Endothelial cell (in vitro differentiated cells): Measurements from ENCODE around the gene PLA2G15. TPM values are rescaled to one million over a fixed set of nuclear protein-coding genes. Genes with fewer than 3 reads are reported as not detected.

Experiments
- DNase-seq: peaks from one replicate; pipeline ENCODE4 v3.0.0; 2021; ENCODE audit warnings: low spot score
- H3K27ac Mint-ChIP-seq: one replicate; pipeline ENCODE4 v1.8.0; 2021; ENCODE audit warnings: mixed read lengths, inconsistent platforms; ENCODE audit not compliant: unreplicated experiment
- H3K27me3 Mint-ChIP-seq: one replicate; pipeline ENCODE4 v1.8.0; 2021; ENCODE audit warnings: mild to moderate bottlenecking, moderate library complexity, mixed read lengths, inconsistent platforms; ENCODE audit not compliant: unreplicated experiment
- H3K36me3 Mint-ChIP-seq: one replicate; pipeline ENCODE4 v1.8.0; 2021; ENCODE audit warnings: mild to moderate bottlenecking, low read depth, mixed read lengths, inconsistent platforms; ENCODE audit not compliant: unreplicated experiment
- H3K4me1 Mint-ChIP-seq: one replicate; pipeline ENCODE4 v1.8.0; 2021; ENCODE audit warnings: mild to moderate bottlenecking, mixed read lengths, inconsistent platforms; ENCODE audit not compliant: unreplicated experiment
- H3K4me3 Mint-ChIP-seq: one replicate; pipeline ENCODE4 v1.8.0; 2021; ENCODE audit warnings: mild to moderate bottlenecking, mixed read lengths, inconsistent platforms; ENCODE audit not compliant: unreplicated experiment
- H3K9me3 Mint-ChIP-seq: one replicate; pipeline ENCODE4 v1.8.0; 2021; ENCODE audit warnings: mixed read lengths, inconsistent platforms; ENCODE audit not compliant: unreplicated experiment
- CTCF ChIP-seq: fragments of 200-600 bp; sonication (generic); IDR thresholded peaks from one replicate; pipeline ENCODE4 v1.5.0; 2021; ENCODE audit warnings: antibody characterized with exemption; ENCODE audit not compliant: unreplicated experiment
- total RNA-seq: library from RNA; stranded (reverse); fragmentation: NEBNext Ultra II Directional; extraction: Animal tissue kit (Norgen Biotek cat#: 25700); gene quantifications from one replicate; pipeline ENCODE4 v1.2.1, GENCODE V29; 2021; ENCODE audit not compliant: unreplicated experiment

PLA2G15 gene
- total RNA-seq, 1 donor from 2014 or later: 14.9 TPM

- no peaks in the 10 kb centered on the region for H3K9me3 Mint-ChIP-seq
- H3K27me3 Mint-ChIP-seq: peaks cover 3% of the 10 kb centered on the region
- H3K4me3 Mint-ChIP-seq: no peak overlapping the region
- no peaks in the 10 kb centered on the region for H3K36me3 Mint-ChIP-seq
- DNase-seq: no peak
- H3K27ac Mint-ChIP-seq: no peak overlapping the region
- TF ChIP-seq CTCF: no peak
- H3K4me1 Mint-ChIP-seq: peaks cover 30% of the 10 kb centered on the region
Measured at GRCh38 chr16:68281368-68282063, 36.3 kb downstream of the PLA2G15 start.

- Mint-ChIP-seq H3K4me3 (no peak overlapping the region), H3K27ac (no peak overlapping the region), H3K9me3 (no peaks in the 10 kb centered on the region), H3K27me3 (peaks cover 3% of the 10 kb centered on the region), H3K4me1 (peaks cover 33% of the 10 kb centered on the region), H3K36me3 (no peaks in the 10 kb centered on the region)
- DNase-seq: no peak
- TF ChIP-seq CTCF: no peak
Measured at GRCh38 chr16:68282064-68282452, 36.9 kb downstream of the PLA2G15 start.

- Mint-ChIP-seq H3K4me1 (peaks cover 37% of the 10 kb centered on the region), H3K36me3 (no peaks in the 10 kb centered on the region), H3K4me3 (no peak overlapping the region), H3K27ac (no peak overlapping the region), H3K27me3 (peaks cover 3% of the 10 kb centered on the region), H3K9me3 (no peaks in the 10 kb centered on the region)
- no peak for TF ChIP-seq CTCF
- DNase-seq: no peak
Measured at GRCh38 chr16:68283346-68283745, 38.2 kb downstream of the PLA2G15 start.

- no peak overlapping the region for H3K4me3 Mint-ChIP-seq
- H3K36me3 Mint-ChIP-seq: no peaks in the 10 kb centered on the region
- H3K27ac Mint-ChIP-seq: no peak overlapping the region
- no peaks in the 10 kb centered on the region for H3K9me3 Mint-ChIP-seq
- no peak for TF ChIP-seq CTCF
- no peak for DNase-seq
- peaks cover 37% of the 10 kb centered on the region for H3K4me1 Mint-ChIP-seq
- H3K27me3 Mint-ChIP-seq: peaks cover 3% of the 10 kb centered on the region
Measured at GRCh38 chr16:68283801-68284598, 38.8 kb downstream of the PLA2G15 start.

GRCh38 chr16:68284847-68285246 lies 39.7 kb downstream of the PLA2G15 start:
- no peak for TF ChIP-seq CTCF
- no peak for DNase-seq
- H3K4me1 Mint-ChIP-seq: peaks cover 42% of the 10 kb centered on the region
- no peak overlapping the region for H3K4me3 Mint-ChIP-seq
- H3K36me3 Mint-ChIP-seq: peaks cover 2% of the 10 kb centered on the region
- peaks cover 3% of the 10 kb centered on the region for H3K27me3 Mint-ChIP-seq
- H3K27ac Mint-ChIP-seq: no peak overlapping the region
- H3K9me3 Mint-ChIP-seq: no peaks in the 10 kb centered on the region
